DMS79 treated with DMSO at 0.1 percent for 48 hours (cell line): Measurements from ENCODE around the gene SMTNL1.

Experiments
- DNase-seq: peaks from one replicate; lab custom pipeline; 2025; lab: John Stamatoyannopoulos, UW

Gene SMTNL1

DNA sequence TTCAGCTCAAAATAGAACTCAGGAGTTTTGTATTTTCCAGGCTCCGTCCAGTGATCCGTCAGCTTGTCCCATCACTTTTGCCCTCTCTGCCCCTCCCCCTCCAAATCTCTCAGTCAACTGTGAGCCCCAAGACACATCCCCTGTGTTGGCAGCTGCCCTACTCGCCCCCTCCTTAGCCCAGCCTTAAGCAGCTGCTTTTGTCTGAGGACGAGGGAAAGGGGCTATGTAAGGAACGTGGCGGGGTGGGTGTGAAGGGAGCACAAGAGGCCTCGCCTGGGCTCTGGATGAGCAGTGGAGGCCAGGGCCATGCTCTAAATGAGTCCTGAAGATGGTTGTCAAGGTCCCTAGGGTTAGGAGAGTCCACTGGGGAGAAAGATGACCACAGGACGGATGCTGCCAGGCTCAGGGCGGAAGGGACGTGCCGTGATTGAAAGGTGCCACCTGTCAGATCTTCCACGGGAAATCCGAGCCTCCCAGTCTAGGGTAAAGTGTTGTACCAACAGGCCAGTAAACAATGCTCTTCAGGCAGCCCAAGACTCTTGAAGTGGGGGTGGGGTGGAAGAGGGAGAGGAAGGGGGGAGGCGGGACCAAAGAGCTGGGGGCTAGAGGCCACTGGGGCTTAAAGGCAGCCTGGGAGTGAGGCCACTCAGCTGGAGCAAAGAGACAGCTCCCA lies at the start of gene SMTNL1:
TSS of gene SMTNL1 (plus strand) at position 649 of the 673 bp plus-strand sequence. CDS start 5,048 bp downstream, outside the sequence.
- DNase-seq = no peak

GRCh38 chr11:57487920-57488659 lies 49.3 kb upstream of the SMTNL1 start:
- DNase-seq = no peak

GRCh38 chr11:57490456-57491248 lies 46.7 kb upstream of the SMTNL1 start:
- DNase-seq = no peak

- DNase-seq = no peak
Observed at GRCh38 chr11:57491371-57492061, 45.9 kb upstream of the SMTNL1 start.

- peak; percentile 26 for DNase-seq
Observed at GRCh38 chr11:57493507-57494503, 43.6 kb upstream of the SMTNL1 start.

DNA sequence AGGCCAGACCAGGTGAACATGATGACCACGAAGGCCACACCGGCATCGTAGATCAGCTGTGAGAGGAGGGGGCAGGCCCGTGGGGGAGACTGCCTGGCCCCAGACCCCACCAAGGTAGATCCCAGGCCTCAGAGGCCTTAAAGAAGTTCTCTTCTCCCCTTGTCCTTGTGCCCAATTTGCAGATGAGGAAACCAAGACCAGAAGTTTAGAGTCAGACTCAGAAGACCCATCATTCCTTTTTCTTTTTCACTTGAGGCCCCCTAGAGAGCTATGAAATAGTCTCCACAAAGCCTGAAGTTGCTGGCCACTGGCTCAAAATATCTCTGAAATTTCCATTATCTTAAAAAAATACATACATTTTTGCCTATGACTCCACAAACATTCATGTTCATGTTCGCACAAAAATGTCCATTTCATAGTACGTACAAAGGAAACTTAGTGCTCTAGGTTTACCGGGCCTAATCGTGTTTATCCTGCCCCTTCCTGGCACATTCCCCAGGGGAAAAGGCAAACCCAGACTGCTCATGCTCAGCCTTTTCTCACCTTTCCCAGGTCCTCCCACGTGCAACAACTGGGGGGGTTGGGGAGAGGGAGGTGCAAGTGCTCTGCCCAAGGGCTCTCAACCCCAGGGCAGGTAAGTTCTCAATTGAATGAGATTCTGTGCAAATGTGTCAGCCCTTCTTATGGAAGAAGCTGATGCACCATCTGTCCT lies 41.1 kb upstream of the SMTNL1 start:
- no peak for DNase-seq

- DNase-seq = no peak
Observed at GRCh38 chr11:57497303-57498247, 39.8 kb upstream of the SMTNL1 start.

DNA sequence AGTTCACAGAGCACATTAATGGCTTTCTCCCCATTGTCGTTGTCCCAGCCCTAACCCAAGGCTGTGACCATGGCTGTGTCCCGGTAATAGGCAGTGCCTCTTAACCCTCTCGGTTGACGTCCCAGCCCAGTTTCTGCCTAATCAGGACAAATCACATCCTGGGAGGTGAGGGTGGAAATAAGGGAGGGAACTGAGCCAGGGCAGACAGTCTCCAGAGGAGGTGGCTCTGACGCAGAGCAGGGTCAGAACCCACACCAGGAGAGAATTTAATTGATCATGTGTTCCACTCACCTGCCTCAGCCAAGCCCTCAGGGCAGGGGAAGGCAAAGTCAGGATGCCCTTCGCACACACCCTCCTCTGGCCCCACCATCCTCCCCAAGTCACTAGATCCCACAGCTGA lies 38.9 kb upstream of the SMTNL1 start:
- DNase-seq = no peak

- peak; percentile 89 for DNase-seq
Observed at GRCh38 chr11:57499413-57499982, 37.9 kb upstream of the SMTNL1 start.

- DNase-seq = no peak
Observed at GRCh38 chr11:57499983-57500461, 37.4 kb upstream of the SMTNL1 start.

DNA sequence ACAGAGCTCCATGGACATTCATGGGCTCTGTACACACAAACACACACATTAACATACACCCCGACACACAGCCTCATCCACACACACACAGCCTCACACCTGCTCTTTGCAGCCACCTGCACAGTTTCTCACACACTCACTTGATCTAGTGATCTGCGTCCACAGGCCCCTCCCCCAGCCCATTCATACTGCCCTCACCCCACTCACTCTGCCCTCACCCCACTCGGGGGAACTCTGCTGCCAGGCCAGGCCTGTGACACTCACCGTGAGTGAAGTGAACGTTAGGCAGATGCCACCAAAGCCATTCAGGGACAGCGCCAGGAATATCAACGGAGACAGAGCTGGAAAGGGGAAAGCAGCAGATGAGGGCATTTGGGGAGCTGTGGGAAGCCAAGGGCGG lies 36.9 kb upstream of the SMTNL1 start:
- DNase-seq = no peak

GRCh38 chr11:57500926-57501325 lies 36.5 kb upstream of the SMTNL1 start:
- no peak for DNase-seq

DNA sequence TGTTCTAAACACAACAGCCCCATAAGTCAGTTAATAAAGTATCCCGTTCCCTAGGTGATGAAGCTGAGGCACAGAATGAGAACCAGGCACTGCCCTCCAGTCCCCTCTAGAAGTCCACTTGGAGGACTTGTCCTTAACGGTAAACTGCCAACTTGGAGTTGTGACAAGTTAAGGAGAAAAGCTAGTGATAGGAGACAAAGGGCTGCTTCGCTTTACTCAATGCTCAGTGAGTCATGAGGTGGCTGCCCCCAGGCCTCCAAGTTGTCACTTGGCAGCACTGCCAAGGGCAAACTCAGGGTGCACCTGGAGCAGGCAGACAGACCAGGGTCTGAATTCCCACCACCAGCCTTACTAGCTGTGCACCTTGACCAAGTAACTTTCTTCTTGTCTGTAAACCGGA lies 35.4 kb upstream of the SMTNL1 start:
- DNase-seq = no peak

DNA sequence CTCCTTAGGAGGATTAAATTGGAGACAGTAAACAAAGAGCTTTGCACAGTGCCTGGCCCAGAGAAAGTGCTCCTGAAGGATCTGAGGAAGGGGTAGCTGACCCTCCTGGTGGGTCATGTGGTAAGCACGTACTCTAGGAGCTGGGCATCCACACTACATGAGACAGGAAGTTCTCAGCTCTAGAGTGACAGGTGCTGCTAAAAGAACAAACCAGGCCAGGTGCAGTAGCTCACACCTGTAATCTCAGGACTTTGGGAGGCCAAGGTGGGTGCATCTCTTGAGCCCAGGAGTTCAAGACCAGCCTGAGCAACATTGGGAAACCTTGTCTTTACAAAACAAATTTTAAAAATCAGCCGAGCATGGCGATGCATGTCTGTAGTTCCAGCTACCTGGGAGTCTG lies 35.0 kb upstream of the SMTNL1 start:
- DNase-seq = no peak

DNA sequence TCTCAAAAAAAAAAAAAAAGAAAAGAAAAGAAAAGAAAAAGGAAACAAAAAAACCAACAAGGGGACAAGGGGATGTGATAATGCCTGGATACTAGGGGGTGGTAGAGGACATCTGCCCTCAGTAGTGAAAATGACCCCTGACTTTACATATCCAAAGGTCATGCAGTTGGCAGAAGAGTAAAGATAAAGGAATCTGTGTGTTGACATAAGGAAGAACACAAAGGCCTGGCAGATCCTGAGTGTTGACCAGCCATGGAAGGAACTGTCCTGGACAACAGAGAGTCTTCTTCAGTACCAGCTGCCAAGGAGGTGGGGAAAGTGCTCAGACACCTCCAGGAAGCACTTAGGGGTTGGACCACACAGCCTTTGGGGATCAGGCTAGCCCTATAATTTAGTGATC lies 34.5 kb upstream of the SMTNL1 start:
- DNase-seq = no peak

GRCh38 chr11:57504511-57504910 lies 32.9 kb upstream of the SMTNL1 start:
- no peak for DNase-seq

- DNase-seq = no peak
Observed at GRCh38 chr11:57506522-57506921, 30.9 kb upstream of the SMTNL1 start.

- DNase-seq = no peak
Observed at GRCh38 chr11:57508341-57509170, 28.8 kb upstream of the SMTNL1 start.
